Erythroblast (primary cell): ENCODE results near the gene RFX5.

Experiments used
- GATA1 ChIP-seq: IDR thresholded peaks from 2 replicates; pipeline ENCODE4 v1.6.1; 2011; ENCODE audit warnings: low read depth, mild to moderate bottlenecking, control low read depth, low read length, moderate library complexity
- POLR2A ChIP-seq: IDR thresholded peaks from 2 replicates; pipeline ENCODE4 v1.6.1; 2011; ENCODE audit warnings: mild to moderate bottlenecking, low read length

DNA sequence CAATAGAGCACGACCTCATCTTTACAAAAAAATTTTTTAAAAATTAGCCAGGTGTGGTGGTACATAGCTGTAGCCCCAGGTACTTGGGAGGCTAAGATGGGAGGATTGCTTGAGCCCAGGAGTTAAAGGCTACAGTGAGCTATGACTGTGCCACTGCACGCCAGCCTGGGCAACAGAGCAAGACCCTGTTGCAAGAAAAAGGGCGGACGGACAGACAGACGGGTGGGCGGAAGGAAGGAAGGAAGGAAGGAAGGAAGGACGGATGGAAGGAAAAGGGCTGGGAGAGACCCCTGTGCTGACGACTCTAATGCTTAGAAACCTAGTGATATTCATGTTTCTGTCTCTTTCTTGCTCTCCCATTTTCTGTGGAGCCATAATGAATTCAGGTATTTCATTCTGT lies 34.2 kb downstream of the RFX5 start:
- TF ChIP-seq POLR2A (no peak), GATA1 (no peak)
